Epithelial cell of esophagus (primary cell): Measurements from ENCODE around the gene BAIAP2L1.

Source experiments
- DNase-seq: peaks from one replicate; pipeline ENCODE4 v3.0.0; 2010; ENCODE audit warnings: low read depth
- H3K4me3 ChIP-seq: 2 replicates; pipeline ENCODE4 v1.5.1; 2011; ENCODE audit warnings: mild to moderate bottlenecking, low read length, control low read depth
- TF ChIP-seq, protein P1 (sequence below): IDR thresholded peaks from 2 replicates; pipeline ENCODE4 v1.5.1; 2011; ENCODE audit warnings: low read depth, mild to moderate bottlenecking, low read length, control low read depth, inconsistent platforms; ENCODE audit not compliant: insufficient read depth; ENCODE audit errors: missing control alignments

BAIAP2L1 gene

DNA sequence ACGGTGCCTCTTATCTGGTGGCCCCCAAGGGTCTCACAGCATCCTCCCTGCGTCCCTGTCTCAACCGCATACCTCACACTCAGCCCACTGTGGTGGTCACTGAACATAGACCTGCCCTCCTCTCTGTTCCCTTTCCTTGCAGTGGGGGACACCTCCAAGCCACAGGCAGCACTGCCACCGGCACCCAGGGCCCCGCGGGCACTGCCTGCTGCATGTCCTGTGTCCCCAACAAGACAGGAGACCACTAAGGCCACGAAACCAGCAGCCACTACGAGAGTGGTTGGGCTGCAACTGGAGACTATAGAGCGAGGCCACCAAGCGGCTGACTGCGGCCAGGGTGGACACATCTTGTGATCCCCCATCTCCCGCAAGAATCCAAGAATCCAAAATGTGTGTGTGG, 104.1 kb downstream of the BAIAP2L1 start:
- TF ChIP-seq, protein P1, sequence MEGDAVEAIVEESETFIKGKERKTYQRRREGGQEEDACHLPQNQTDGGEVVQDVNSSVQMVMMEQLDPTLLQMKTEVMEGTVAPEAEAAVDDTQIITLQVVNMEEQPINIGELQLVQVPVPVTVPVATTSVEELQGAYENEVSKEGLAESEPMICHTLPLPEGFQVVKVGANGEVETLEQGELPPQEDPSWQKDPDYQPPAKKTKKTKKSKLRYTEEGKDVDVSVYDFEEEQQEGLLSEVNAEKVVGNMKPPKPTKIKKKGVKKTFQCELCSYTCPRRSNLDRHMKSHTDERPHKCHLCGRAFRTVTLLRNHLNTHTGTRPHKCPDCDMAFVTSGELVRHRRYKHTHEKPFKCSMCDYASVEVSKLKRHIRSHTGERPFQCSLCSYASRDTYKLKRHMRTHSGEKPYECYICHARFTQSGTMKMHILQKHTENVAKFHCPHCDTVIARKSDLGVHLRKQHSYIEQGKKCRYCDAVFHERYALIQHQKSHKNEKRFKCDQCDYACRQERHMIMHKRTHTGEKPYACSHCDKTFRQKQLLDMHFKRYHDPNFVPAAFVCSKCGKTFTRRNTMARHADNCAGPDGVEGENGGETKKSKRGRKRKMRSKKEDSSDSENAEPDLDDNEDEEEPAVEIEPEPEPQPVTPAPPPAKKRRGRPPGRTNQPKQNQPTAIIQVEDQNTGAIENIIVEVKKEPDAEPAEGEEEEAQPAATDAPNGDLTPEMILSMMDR, result no peak
- H3K4me3 ChIP-seq, result no peak overlapping the region
- no peak for DNase-seq

DNA sequence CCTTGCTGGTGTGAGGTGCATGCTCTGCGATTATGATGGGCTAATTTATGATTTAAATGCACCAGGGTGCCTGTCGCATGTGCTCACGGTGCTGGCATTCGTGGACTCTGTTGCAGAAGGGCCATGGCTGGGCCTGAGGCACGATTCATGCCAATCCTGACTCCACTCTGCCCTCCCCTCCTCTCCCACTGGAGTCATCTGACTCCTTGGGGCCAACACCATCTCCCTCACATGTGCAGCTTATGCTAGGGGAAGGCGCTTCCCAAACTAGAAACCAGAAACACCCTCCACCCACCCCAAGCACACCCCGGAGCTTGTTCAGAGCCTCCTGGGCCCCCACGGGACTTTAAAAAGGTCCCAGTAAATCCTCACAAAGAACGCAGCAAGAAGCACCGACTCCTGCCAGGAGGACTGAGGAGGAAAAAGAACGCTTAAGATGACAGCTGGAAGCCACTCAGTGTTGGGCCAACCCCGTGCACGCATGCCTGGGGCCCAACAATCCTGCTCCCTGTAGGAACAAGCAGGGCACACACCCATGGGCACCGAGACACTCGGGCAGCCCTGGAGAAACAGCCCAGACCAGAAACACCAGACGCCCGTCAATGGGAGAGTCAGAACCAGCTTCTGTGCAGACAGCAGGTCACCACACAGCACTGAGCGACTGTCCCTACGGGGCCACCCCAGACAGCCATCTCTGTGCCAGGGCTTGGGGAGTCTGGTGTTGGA, 105.3 kb downstream of the BAIAP2L1 start:
- TF ChIP-seq, protein P1, result no peak
- no peak overlapping the region for H3K4me3 ChIP-seq
- peak; percentile 74 for DNase-seq

DNA sequence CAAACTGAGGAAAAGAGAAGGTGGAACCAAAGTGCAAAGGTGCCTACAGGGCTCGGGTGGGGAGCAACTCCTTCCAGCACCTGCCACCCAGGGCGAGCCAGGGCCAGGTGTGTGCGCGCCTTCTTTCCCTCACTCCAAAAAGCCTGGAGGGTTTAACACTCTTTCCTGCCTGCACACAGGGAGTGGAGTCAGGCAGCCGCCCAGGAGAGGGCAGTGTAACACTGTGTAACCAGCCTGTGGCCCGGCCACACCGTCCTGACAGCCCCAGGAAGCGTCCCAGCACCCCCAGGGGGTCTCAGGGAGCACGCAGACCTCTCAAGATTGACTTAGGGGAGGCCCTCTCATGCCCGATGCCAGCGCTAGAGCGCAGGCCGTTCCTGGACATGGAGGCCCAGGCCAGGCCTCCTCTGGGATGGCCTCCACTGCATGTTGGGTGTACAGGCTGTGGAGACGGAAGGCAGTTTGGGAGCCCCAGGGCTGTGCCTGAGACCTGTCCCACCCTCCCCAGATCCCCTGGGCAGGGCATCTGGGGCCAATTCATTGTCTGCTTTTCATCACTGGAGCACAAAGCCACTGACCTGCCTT, 106.0 kb downstream of the BAIAP2L1 start:
- no peak overlapping the region for H3K4me3 ChIP-seq
- TF ChIP-seq, protein P1, result peak; percentile 81
- peak; percentile 77 for DNase-seq

DNA sequence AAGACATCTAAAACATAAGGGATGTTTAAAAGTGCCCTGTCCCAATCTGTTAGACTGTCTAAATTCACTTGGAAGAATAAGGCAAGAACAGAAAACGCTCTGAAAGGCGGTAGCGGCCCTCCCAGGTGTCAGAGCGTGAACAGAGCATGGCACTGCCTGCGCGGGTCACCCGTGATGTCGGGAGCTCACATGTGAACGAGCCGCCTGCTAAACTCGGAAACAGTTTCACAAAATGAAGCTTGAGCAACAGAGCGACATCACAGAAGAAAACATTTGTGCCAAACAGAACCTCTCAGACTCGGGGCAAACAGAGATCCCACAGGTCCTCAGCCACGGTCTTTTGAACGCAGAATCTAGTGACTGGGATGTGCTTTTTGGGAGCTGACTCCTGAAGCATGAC, 106.6 kb downstream of the BAIAP2L1 start:
- TF ChIP-seq, protein P1, result no peak
- no peak for DNase-seq
- no peak overlapping the region for H3K4me3 ChIP-seq

DNA sequence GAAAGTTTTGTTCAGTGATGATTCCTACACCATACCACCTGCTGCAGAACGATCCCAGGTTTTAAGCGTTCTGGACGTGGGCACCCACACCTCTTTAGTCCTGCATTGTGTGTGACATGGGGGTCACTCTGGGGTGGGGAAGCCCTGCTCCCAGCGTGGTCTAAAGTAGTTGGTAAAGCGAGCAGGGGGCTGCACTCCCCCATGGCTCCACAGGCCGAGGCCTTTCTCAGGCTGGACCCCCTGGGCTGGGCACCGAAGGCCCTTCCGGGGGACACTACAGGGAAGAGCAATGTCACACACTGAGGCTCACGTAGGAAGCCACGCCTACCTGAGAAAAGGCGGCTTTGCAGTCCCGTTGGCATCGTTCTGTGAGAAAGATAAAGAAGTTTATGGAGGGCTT, 107.1 kb downstream of the BAIAP2L1 start:
- TF ChIP-seq, protein P1, result no peak
- DNase-seq, result no peak
- no peak overlapping the region for H3K4me3 ChIP-seq

DNA sequence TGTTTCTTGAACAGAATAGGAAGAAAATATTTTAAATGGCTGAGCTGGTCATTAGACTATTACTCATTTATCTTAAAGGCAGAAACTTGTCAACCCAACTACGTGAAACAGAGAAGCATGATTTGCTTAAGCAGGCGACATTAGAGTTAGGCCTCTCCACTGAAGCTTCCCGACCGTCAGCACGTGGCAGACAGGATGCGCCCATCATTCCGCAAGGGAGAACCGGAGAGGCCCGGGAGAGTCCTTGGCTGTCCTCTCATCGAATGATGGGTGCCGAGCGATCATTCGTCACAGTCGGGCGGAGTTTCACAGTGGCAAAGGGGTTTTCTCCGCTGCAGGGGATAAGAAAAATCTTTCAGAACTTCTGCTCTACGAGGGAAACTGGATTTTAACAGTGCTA, 107.6 kb downstream of the BAIAP2L1 start:
- H3K4me3 ChIP-seq, result no peak overlapping the region
- TF ChIP-seq, protein P1, result no peak
- DNase-seq, result no peak

DNA sequence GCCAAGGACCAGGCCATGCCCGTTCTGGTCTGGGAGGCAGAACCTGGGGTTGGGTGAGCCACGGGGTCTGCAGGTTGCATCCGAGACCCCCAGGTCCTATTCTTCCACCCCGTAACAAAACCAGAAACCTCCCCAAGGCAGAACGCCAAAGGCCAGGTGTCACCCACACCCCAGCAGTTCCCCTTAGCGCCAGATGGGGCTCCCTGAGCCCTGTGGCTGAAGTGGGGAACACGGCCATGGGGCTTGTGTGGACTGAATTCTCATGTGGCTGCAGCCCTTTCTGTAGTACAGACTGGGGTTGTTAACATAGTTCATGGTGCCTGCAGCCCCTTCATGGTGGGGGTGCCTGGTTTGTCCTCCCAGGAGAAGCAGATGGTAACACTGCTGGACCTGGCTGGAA, 109.2 kb downstream of the BAIAP2L1 start:
- TF ChIP-seq, protein P1, result peak; percentile 38
- no peak for DNase-seq

More for the DNA sequence above, 109.2 kb downstream of the BAIAP2L1 start:
- no peak overlapping the region for H3K4me3 ChIP-seq
